ENCODE measurements around the gene CPOX.
"Not testable (repeated sequence)": the region's sequence is repeated elsewhere in the genome, so short reads cannot be mapped to it uniquely, and the experiment has no call there.

Gene CPOX

GRCh38 chr3:98565237-98565643 lies 28.2 kb downstream of the CPOX start:
- in situ Hi-C loops (cut with MboI; ENCODE audit: low sequenced_read_pairs), result no loop called here

GRCh38 chr3:98564282-98565005 lies 29.0 kb downstream of the CPOX start:
- in situ Hi-C loops (cut with MboI; ENCODE audit: low sequenced_read_pairs), result no loop called here

GRCh38 chr3:98563661-98564281 lies 29.6 kb downstream of the CPOX start:
- in situ Hi-C loops (cut with MboI; ENCODE audit: low sequenced_read_pairs), result no loop called here

GRCh38 chr3:98561727-98562521 lies 31.5 kb downstream of the CPOX start:
- in situ Hi-C loops (cut with MboI; ENCODE audit: low sequenced_read_pairs), result no loop called here

- in situ Hi-C loops (cut with MboI; ENCODE audit: low sequenced_read_pairs), result no loop called here
Observed at GRCh38 chr3:98560911-98561310, 32.5 kb downstream of the CPOX start.

- in situ Hi-C loops (cut with MboI; ENCODE audit: low sequenced_read_pairs), result not testable (repeated sequence)
Observed at GRCh38 chr3:98559769-98560168, 33.6 kb downstream of the CPOX start.

GRCh38 chr3:98558100-98558827 lies 35.1 kb downstream of the CPOX start:
- in situ Hi-C loops (cut with MboI; ENCODE audit: low sequenced_read_pairs), result no loop called here

- in situ Hi-C loops (cut with MboI; ENCODE audit: low sequenced_read_pairs), result no loop called here
Observed at GRCh38 chr3:98557324-98558010, 35.9 kb downstream of the CPOX start.

GRCh38 chr3:98556164-98557130 lies 37.0 kb downstream of the CPOX start:
- in situ Hi-C loops (cut with MboI; ENCODE audit: low sequenced_read_pairs), result no loop called here

- in situ Hi-C loops (cut with MboI; ENCODE audit: low sequenced_read_pairs), result no loop called here
Observed at GRCh38 chr3:98555025-98555379, 38.4 kb downstream of the CPOX start.

GRCh38 chr3:98554580-98554979 lies 38.8 kb downstream of the CPOX start:
- in situ Hi-C loops (cut with MboI; ENCODE audit: low sequenced_read_pairs), result no loop called here

GRCh38 chr3:98553753-98554152 lies 39.7 kb downstream of the CPOX start:
- in situ Hi-C loops (cut with MboI; ENCODE audit: low sequenced_read_pairs), result no loop called here

- in situ Hi-C loops (cut with MboI; ENCODE audit: low sequenced_read_pairs), result no loop called here
Observed at GRCh38 chr3:98553021-98553563, 40.3 kb downstream of the CPOX start.

GRCh38 chr3:98552232-98553020 lies 41.0 kb downstream of the CPOX start:
- in situ Hi-C loops (cut with MboI; ENCODE audit: low sequenced_read_pairs), result no loop called here

GRCh38 chr3:98551754-98552153 lies 41.7 kb downstream of the CPOX start:
- in situ Hi-C loops (cut with MboI; ENCODE audit: low sequenced_read_pairs), result no loop called here

- in situ Hi-C loops (cut with MboI; ENCODE audit: low sequenced_read_pairs), result no loop called here
Observed at GRCh38 chr3:98551236-98551635, 42.2 kb downstream of the CPOX start.

GRCh38 chr3:98550833-98551232 lies 42.6 kb downstream of the CPOX start:
- in situ Hi-C loops (cut with MboI; ENCODE audit: low sequenced_read_pairs), result no loop called here

- in situ Hi-C loops (cut with MboI; ENCODE audit: low sequenced_read_pairs), result no loop called here
Observed at GRCh38 chr3:98548544-98548943, 44.9 kb downstream of the CPOX start.
